GM23338 (cell line): ENCODE results near the gene IRX2. TPM values are rescaled to one million over a fixed set of nuclear protein-coding genes. Genes with fewer than 3 reads are reported as not detected.

ENCODE experiments used
- ATAC-seq: fragments of 200-7000 bp; cut with Tn5 transposase; 3 replicates; pipeline ENCODE4 v1.9.1; 2020
- DNase-seq: peaks from one replicate; pipeline ENCODE4 v3.0.0-alpha.2; 2015; ENCODE audit warnings: low spot score
- H2AFZ ChIP-seq: fragments of 200-600 bp; sonication (generic); 2 replicates; pipeline ENCODE4 v1.8.0; 2016; ENCODE audit warnings: antibody characterized with exemption, mild to moderate bottlenecking, moderate library complexity
- H3F3A ChIP-seq: fragments of 200-600 bp; sonication (generic); replicated peaks from 2 replicates; pipeline ENCODE4 v1.8.0; 2017; ENCODE audit warnings: antibody characterized with exemption, mixed run types, low read depth
- H3K27ac ChIP-seq: fragments of 200-600 bp; sonication (generic); 2 replicates; pipeline ENCODE4 v1.6.1; 2016; ENCODE audit warnings: low read depth
- H3K27me3 ChIP-seq: fragments of 200-600 bp; sonication (generic); 2 replicates; pipeline ENCODE4 v1.8.0; 2016; ENCODE audit warnings: mild to moderate bottlenecking, mixed run types, moderate library complexity; ENCODE audit not compliant: insufficient read depth
- H3K36me3 ChIP-seq: fragments of 200-600 bp; sonication (generic); 2 replicates; pipeline ENCODE4 v1.8.0; 2016; ENCODE audit warnings: mild to moderate bottlenecking; ENCODE audit not compliant: insufficient read depth
- H3K4me1 ChIP-seq: fragments of 200-600 bp; sonication (generic); 2 replicates; pipeline ENCODE4 v1.8.0; 2016; ENCODE audit warnings: mild to moderate bottlenecking, moderate library complexity; ENCODE audit not compliant: insufficient read depth
- H3K4me2 ChIP-seq: fragments of 200-600 bp; sonication (generic); 2 replicates; pipeline ENCODE4 v1.7.1; 2017; ENCODE audit warnings: mixed run types
- H3K4me3 ChIP-seq: fragments of 200-600 bp; sonication (generic); 2 replicates; pipeline ENCODE4 v1.6.1; 2016; ENCODE audit warnings: mixed run types
- H3K79me2 ChIP-seq: fragments of 200-600 bp; sonication (generic); replicated peaks from 2 replicates; pipeline ENCODE4 v1.8.0; 2017; ENCODE audit warnings: mild to moderate bottlenecking; ENCODE audit not compliant: insufficient read depth
- H3K9me2 ChIP-seq: fragments of 200-600 bp; sonication (generic); 2 replicates; pipeline ENCODE4 v1.8.0; 2017; ENCODE audit not compliant: insufficient read depth
- H4K20me1 ChIP-seq: fragments of 200-600 bp; sonication (generic); replicated peaks from 2 replicates; pipeline ENCODE4 v1.8.0; 2017; ENCODE audit warnings: mild to moderate bottlenecking; ENCODE audit not compliant: insufficient read depth
- H3K27ac Mint-ChIP-seq: 2 replicates; pipeline ENCODE4 v1.8.0; 2020; ENCODE audit warnings: inconsistent platforms, mild to moderate bottlenecking, moderate library complexity, mixed read lengths
- H3K27me3 Mint-ChIP-seq: 3 replicates; pipeline ENCODE4 v1.8.0; 2022; ENCODE audit warnings: low read depth, mild to moderate bottlenecking, moderate library complexity, mixed read lengths, inconsistent platforms; ENCODE audit not compliant: insufficient read depth, poor library complexity
- H3K36me3 Mint-ChIP-seq: 3 replicates; pipeline ENCODE4 v1.8.0; 2021; ENCODE audit warnings: low read depth, mild to moderate bottlenecking, inconsistent platforms, moderate library complexity, mixed read lengths
- H3K4me1 Mint-ChIP-seq: 3 replicates; pipeline ENCODE4 v1.8.0; 2020; ENCODE audit warnings: mild to moderate bottlenecking, inconsistent platforms, mixed read lengths
- H3K4me3 Mint-ChIP-seq: 3 replicates; pipeline ENCODE4 v1.8.0; 2021; ENCODE audit warnings: moderate library complexity, mild to moderate bottlenecking, inconsistent platforms, mixed read lengths
- H3K9me3 Mint-ChIP-seq: 3 replicates; pipeline ENCODE4 v1.8.0; 2020; ENCODE audit warnings: moderate library complexity, mild to moderate bottlenecking, inconsistent platforms, mixed read lengths
- CREB1 ChIP-seq: fragments of 250-450 bp; sonication (Bioruptor Pico); IDR thresholded peaks from 2 replicates; pipeline ENCODE4 v1.5.0; 2020; ENCODE audit warnings: low read depth, mild to moderate bottlenecking, moderate library complexity
- ETS1 ChIP-seq: IDR thresholded peaks from 2 replicates; pipeline ENCODE4 v1.6.1; 2016; ENCODE audit warnings: antibody characterized with exemption
- EZH2phosphoT487 ChIP-seq: fragments of 200-600 bp; sonication (generic); IDR thresholded peaks from one replicate; pipeline ENCODE4 v1.8.1; 2018; ENCODE audit warnings: antibody characterized with exemption; ENCODE audit not compliant: unreplicated experiment
- STAT1 ChIP-seq: IDR thresholded peaks from one replicate; pipeline ENCODE4 v1.6.1; 2016; ENCODE audit warnings: antibody characterized with exemption; ENCODE audit not compliant: unreplicated experiment
- ZNF331 ChIP-seq: fragments of 250-450 bp; sonication (Bioruptor Pico); IDR thresholded peaks from 2 replicates; pipeline ENCODE4 v1.5.0; 2020; ENCODE audit warnings: low read depth, mild to moderate bottlenecking, moderate library complexity
- polyA plus RNA-seq: library from polyadenylated mRNA; unstranded; fragments of >200 nt; fragmentation: Nextera tagmentation; extraction: Ambion mirVana; gene quantifications from 2 replicates; pipeline ENCODE4 v1.2.1, GENCODE V29; 2016
- total RNA-seq: library from RNA; depleted of rRNA; stranded (reverse); fragments of >200 nt; shearing (Covaris generic); gene quantifications from 2 replicates; pipeline ENCODE4 v1.2.3, GENCODE V29; 2014
- TF ChIP-seq, protein P1 (sequence below), 2 experiments: fragments of 200-600 bp in 1 of 2; sonication (generic) in 1 of 2; conservative IDR thresholded peaks; 2 replicates each; pipeline versions ENCODE4 v1.5.1 to v1.6.1; 2016 to 2017; ENCODE audit warnings: antibody characterized with exemption in 2 of 2, low read depth in 2 of 2, mild to moderate bottlenecking in 2 of 2, moderate library complexity in 1 of 2

Gene IRX2
- total and polyA plus RNA-seq, 2 experiments from 2014 or later = 13.6 to 25.3 TPM

DNA sequence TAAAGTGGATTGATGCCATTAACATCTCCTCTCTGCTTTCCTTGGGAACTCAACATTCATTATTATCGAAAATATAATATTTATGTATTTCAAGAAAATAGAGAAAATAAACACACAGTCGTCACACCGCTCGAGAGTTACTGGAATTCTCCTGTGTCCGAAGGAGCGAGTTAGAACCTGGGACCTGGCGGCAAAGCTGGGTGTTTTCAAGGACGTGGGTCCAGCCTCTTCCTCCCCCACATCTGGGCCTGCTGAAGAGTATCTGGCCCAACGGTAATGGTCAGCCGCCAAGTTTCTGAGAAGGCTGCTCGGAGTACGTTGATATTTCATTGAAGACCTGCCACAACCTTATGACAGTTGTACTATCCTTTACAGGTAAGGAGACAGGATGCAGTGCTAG, 47.9 kb downstream of the IRX2 start:
- no peak for DNase-seq
- Histone ChIP-seq H3K9me2 (no peaks in the 10 kb centered on the region), H2AFZ (no peak overlapping the region), H3K4me3 (no peak overlapping the region), H3K36me3 (no peaks in the 10 kb centered on the region), H3K27ac (no peak overlapping the region), H3K79me2 (no peaks in the 10 kb centered on the region), H3F3A (no peaks in the 10 kb centered on the region), H3K4me2 (no peak overlapping the region), H3K4me1 (no peaks in the 10 kb centered on the region), H4K20me1 (no peaks in the 10 kb centered on the region), H3K27me3 (no peaks in the 10 kb centered on the region)
- ATAC-seq = no peak
- H3K36me3 Mint-ChIP-seq = no peaks in the 10 kb centered on the region; the same call in 2 of the 3 replicates
- H3K27me3 Mint-ChIP-seq = peaks cover 12% of the 10 kb centered on the region
- no peak overlapping the region for H3K27ac Mint-ChIP-seq
- H3K4me3 Mint-ChIP-seq = no peak overlapping the region
- H3K9me3 Mint-ChIP-seq = peaks cover 1% of the 10 kb centered on the region; the same call in 1 of the 3 replicates
- no peaks in the 10 kb centered on the region; the same call in 2 of the 3 replicates for H3K4me1 Mint-ChIP-seq
- TF ChIP-seq STAT1 = no peak

GRCh38 chr5:2703041-2703440, 48.4 kb downstream of the IRX2 start:
- H3K27me3 ChIP-seq = no peaks in the 10 kb centered on the region
- ATAC-seq (no peak), DNase-seq (no peak)
- H3K36me3 ChIP-seq = no peaks in the 10 kb centered on the region
- no peak overlapping the region for H3K27ac Mint-ChIP-seq
- no peak overlapping the region for H3K4me2 ChIP-seq
- no peaks in the 10 kb centered on the region for H3K4me1 ChIP-seq
- H2AFZ ChIP-seq = no peak overlapping the region
- no peaks in the 10 kb centered on the region for H3K79me2 ChIP-seq
- peaks cover 14% of the 10 kb centered on the region for H3K27me3 Mint-ChIP-seq
- peaks cover 3% of the 10 kb centered on the region; the same call in 1 of the 3 replicates for H3K9me3 Mint-ChIP-seq
- H3K27ac ChIP-seq = no peak overlapping the region
- H4K20me1 ChIP-seq = no peaks in the 10 kb centered on the region
- no peaks in the 10 kb centered on the region; the same call in 2 of the 3 replicates for H3K36me3 Mint-ChIP-seq
- no peak overlapping the region for H3K4me3 ChIP-seq
- H3K4me1 Mint-ChIP-seq = no peaks in the 10 kb centered on the region; the same call in 2 of the 3 replicates
- no peaks in the 10 kb centered on the region for H3F3A ChIP-seq
- no peak for TF ChIP-seq EZH2phosphoT487
- no peak for TF ChIP-seq ZNF331 (CRISPR knock-in tag)
- no peak for TF ChIP-seq STAT1
- no peak for TF ChIP-seq ETS1
- no peak for TF ChIP-seq CREB1
- TF ChIP-seq, protein P1, sequence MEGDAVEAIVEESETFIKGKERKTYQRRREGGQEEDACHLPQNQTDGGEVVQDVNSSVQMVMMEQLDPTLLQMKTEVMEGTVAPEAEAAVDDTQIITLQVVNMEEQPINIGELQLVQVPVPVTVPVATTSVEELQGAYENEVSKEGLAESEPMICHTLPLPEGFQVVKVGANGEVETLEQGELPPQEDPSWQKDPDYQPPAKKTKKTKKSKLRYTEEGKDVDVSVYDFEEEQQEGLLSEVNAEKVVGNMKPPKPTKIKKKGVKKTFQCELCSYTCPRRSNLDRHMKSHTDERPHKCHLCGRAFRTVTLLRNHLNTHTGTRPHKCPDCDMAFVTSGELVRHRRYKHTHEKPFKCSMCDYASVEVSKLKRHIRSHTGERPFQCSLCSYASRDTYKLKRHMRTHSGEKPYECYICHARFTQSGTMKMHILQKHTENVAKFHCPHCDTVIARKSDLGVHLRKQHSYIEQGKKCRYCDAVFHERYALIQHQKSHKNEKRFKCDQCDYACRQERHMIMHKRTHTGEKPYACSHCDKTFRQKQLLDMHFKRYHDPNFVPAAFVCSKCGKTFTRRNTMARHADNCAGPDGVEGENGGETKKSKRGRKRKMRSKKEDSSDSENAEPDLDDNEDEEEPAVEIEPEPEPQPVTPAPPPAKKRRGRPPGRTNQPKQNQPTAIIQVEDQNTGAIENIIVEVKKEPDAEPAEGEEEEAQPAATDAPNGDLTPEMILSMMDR (conservative IDR thresholded peaks at IDR 0.05; ENCODE audit: low read depth in 2 of 2) = no peak
- H3K4me3 Mint-ChIP-seq = no peak overlapping the region
- no peaks in the 10 kb centered on the region for H3K9me2 ChIP-seq
